ENCODE measurements around the gene BAZ1A.
"Not testable (repeated sequence)": the region's sequence is repeated elsewhere in the genome, so short reads cannot be mapped to it uniquely, and the experiment has no call there.

The BAZ1A gene

DNA sequence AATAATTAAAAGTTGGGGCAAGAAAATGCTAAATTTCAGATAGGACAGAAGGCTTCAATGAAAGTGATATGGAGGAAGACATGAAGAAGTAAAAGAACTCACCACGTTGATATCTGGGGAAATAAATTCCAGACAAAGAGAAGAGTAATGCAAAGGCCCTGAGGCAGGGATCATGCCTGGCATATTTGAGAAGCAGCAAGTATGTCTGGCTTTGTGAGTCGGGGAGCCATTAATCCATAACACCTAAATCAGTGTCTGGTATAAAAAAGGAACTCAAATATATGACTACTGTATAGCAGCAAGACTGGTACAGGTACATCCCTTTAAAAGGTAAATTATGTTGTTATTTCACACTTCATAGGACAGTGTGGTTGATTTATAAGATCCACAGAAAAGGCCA is 16.4 kb downstream of the BAZ1A start:
- DNase-seq (ENCODE audit: low read depth in 2 of 2, low spot score in 1 of 2): no peak

DNA sequence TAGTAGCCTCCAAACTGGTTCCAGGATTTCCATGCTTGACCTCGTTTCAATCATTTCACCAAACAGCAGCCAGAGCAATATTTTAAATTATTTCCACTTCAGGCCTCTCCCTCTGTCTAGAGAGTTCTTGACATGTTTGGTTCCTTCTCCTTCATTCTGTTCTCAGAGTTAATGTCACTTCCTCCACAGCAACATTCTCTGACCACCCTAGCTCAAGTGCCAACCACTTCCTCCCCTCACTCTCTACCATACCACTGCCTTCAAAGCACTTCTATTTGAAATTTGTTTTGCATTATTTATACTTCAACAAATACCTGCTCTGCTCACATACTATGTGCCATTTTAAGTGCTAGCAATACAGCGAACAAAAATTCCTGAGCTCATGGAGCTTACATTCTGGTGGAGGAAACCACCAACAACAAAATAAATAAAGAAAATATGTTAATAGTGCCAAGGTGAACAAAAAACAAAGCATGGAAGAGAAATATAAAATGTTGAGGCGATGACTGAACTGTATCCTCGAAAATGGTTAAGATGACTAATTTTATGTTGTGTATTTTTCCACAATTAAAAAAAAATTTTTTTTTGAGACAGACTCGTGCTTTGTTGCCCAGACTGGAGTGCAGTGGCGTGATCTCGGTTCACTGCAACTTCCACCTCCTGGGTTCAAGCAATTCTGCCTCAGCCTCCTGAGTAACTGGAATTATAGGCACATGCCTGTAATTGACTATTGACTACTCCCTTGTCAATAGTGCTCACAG is 17.3 kb downstream of the BAZ1A start:
- DNase-seq (ENCODE audit: low read depth in 2 of 2, low spot score in 1 of 2): no peak

DNA sequence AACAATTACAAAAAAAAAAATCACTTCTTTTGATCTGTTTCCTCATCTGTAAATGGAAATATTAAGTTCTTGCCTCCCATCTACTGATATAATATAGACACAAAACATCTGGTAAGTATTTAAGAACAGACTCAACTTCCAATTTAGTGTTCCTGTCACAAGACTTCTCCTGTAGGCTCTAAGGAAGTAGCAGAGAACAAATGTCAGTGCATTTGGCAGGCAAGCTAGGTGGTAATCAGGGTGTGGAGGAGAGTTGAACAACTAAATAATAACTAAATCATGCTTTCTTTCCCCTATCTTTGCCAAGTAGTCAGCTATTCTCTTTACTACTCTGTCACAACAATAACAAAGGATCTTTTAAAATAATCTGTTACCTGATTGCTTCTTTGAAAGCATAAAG is 22.1 kb downstream of the BAZ1A start:
- no peak for DNase-seq (ENCODE audit: low read depth in 2 of 2, low spot score in 1 of 2)

DNA sequence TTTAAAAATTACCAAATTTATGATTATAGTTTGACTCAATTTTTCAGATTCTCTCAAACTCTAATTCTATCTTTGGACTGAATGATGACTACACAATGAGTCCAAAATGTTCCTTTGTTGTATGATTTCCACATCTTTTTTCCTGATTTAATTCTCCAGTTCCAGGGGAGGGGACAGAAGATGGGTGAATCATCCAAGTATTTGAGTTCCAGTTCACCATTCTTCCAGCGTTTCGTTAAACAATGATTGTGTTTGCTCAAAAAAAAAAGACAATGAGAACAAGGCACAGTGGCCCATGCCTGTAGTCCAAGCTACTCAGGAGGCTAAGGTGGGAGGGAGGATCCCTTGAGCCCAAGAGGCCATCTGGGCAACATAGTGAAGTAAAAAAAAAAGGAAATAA is 23.8 kb downstream of the BAZ1A start:
- no peak for DNase-seq (ENCODE audit: low read depth in 2 of 2, low spot score in 1 of 2)

DNA sequence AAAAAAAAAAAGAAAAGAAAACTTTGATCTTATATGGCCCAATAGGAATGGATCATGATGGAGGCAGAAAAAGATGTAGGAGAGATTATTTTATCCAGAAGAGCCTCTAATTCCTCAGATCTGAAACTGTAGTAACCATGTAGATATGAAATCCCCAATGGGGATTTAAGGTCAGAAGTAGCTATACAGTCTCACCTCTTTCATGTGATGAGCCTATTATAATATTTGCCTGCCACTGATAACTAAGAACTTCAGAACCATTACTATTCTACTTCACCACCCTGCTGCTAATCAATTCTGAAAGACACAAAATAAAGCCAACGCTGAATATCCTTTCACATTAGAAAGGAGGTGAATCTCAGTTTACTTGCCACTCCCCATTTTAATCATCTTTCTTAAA is 29.3 kb downstream of the BAZ1A start:
- no peak for DNase-seq (ENCODE audit: low read depth in 2 of 2, low spot score in 1 of 2)

DNA sequence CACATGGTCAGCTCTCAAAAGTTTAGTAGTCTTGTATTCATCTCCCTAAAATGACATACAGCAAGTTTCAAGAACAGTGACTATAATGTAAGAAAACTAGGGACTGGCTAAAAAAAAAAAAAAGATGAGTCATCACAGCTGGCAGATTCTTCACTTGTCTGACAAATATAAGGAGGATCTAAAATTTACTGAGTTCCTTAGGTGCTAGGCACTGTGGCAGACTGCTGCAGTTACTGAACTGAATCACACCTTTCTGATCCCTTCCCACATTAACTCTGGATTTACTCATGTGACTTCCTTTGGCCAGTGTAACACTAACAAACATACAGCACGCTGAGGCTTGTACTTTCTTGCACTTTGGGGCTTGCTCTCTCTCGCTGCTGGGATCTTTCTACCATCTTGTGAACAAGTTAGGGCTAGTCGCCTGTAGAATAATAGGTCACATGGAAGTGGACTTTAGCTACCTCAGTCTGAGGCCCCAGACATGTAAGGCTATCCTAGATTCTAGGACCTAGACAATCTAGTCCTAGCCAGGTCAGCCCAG is 32.1 kb downstream of the BAZ1A start:
- no peak for DNase-seq (ENCODE audit: low read depth in 2 of 2, low spot score in 1 of 2)

DNA sequence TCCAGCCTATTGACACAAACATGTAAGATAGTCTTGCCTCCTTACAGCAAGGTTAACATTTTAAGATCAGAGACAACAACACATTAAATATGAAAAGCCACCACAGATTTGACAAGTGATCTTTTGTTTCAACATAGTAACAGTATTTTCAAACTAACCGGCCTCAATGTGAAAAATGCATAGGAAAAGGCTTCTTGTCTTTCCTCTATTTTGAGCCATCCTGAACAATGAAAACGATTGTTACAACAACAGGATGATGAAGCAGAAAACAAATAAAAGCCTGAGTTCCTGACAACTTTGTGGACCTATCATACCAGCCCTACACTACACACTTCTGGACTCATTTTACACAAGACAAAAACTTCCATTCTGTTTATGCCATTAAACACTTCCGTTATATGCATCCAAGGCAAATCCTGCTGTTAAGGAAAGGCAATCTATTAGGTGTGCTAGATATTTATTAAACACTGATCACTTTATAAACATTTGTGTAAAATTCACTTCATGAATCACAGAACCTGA is 37.3 kb downstream of the BAZ1A start:
- DNase-seq (ENCODE audit: low read depth in 2 of 2, low spot score in 1 of 2): no peak

DNA sequence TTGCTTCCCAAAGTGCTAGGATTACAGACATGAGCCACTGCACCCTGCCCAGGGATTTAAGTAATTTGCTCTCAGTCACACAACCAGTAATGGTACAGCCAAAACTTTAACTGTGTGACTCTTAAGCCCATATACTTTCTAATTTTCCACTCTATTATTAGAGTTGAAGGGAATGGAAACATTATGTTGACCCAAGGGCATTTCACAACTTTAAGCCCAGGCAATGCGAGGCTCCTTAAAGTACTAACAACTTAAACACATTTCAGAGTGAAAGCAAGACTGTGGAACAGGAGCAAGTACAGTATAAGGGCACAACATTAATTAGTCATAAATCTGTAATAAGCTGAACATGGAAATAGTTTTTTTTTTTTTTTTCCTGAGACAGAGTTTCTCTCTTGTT is 39.8 kb downstream of the BAZ1A start:
- no peak for DNase-seq (ENCODE audit: low read depth in 2 of 2, low spot score in 1 of 2)

DNA sequence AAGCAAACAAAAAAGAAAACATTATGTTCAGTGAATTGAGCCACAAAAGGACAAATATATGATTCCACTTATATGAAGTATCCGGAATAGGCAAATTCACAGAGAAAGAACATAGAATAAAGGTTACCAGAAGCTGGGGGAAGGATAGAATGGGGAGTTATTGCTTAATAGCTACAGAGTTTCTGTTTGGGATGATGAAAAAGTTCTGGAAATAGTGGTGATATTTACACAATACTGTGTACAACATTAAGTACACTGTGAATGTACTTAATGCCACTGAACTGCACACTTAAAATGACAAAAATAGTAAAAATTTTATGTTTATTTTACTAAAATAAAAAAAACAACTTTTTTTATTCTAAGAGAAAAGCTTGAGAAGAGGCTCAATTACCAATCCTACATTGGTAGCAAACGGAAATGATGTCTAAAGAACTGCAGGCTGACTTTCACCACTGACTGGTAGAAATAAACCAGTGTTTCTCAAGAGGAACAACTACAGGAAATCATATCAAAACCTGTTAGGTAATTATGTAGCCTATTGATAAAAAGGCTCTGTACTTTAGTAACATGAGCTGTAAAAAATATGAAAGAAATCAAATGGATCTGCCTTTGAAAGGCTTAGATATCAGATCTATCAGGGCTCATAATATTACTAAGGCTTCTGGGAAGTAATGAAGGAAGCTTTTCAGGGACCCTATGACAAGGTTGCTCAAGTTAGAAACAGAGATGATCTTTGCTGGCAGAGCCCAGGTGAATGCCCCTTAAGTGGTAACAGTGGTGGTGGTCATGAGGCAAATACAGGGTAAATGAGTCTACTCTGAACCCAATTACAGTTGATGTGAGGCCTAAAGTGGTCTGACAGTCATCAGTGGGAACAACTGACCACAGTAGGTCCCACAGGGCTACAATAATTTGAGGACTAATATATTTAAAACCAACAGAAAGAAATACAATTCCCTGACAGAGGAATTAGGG is 41.3 kb downstream of the BAZ1A start:
- no peak for DNase-seq (ENCODE audit: low read depth in 2 of 2, low spot score in 1 of 2)

DNA sequence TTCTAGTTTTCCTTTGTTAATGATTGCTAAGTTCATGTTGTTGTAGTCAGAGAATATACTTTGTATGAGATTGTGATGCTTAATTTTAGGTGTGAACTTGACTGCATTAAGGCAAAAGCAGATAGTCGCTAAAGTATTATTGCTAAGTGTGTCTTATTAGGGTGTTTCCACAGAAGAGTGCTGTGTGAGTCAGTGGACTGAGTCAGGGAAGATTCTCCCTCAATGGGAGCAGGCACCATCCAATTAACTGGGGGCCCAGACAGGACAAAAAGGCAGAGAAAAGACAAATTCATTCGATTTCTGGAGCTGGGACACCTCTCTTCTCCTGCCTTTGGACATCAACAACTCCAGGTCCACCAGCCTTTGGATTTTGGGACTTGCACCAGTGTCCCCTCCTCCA is 48.5 kb downstream of the BAZ1A start:
- DNase-seq (ENCODE audit: low read depth in 2 of 2, low spot score in 1 of 2): no peak

DNA sequence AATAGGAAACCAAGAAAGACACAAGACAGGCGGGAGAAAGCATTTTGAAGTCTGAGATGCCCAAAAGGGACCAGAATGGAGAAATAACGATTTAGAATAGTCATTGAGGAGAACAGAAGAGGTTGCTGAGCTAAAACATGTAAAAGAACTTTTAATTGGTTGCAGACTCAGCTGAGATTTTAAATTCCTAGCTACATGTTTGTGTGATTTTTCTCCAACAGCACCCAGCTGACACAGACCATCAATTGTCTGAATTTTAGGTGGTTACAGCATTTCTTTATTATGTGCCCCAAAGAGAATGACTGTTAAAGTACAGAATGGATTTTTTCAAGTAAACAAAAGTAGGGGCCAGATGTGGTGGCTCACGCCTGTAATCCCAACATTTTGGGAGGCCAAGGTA is 50.3 kb downstream of the BAZ1A start:
- DNase-seq (ENCODE audit: low read depth in 2 of 2, low spot score in 1 of 2): no peak

DNA sequence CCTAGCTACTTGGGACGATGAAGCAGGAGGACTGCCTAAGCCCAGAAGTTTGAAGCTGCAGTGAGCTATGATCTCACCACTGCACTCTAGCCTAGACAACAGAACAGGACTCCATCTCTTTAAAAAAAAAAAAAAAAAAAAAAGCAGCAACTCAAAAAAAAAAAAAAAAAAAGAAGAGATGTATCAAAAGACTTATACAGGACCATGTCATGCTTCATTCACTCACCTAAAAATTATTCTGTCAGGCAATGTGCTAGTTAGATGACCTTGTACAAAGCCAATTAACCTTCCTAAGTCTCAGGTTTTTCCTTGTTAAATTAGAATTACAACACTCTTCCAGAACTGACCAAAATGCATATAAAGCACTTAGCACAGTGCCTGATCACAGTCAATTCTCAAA is 50.9 kb downstream of the BAZ1A start:
- no peak for DNase-seq (ENCODE audit: low read depth in 2 of 2, low spot score in 1 of 2)

DNA sequence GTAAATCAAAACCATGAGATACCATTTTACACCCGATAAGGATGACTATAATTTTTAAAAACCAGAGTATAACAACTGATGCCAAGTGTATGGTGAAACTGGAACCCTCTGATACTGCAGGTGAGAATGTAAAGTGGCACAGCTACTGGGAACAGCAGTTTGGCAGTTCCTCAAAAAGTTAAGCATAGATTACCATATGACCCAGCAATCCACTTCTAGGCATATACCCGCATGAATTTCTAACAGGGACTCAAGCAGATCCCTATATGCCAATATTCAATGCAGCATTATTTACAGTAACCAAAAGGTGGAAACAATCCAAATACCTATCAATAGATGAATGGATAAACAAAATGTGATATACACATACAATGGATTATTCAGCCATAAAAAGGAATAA is 57.4 kb downstream of the BAZ1A start:
- no peak for DNase-seq (ENCODE audit: low read depth in 2 of 2, low spot score in 1 of 2)

DNA sequence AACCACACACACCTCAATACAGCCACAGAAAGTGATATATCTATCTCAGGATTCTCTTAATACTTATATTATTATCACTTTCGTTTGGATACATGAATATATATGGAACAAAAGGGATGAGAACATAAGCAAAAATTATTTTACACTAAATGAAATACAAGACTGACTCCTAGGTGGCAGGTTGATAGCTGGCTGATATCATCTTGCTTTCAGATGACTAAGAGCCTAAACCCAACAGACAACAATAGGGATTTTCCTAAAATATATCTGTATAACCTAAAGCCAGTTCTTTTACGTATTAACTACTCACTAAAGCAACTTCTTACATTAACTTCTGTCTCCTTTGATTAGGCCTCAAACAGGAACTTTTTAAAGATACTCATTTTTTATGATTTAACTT is 65.1 kb downstream of the BAZ1A start:
- no peak for DNase-seq (ENCODE audit: low read depth in 2 of 2, low spot score in 1 of 2)

DNA sequence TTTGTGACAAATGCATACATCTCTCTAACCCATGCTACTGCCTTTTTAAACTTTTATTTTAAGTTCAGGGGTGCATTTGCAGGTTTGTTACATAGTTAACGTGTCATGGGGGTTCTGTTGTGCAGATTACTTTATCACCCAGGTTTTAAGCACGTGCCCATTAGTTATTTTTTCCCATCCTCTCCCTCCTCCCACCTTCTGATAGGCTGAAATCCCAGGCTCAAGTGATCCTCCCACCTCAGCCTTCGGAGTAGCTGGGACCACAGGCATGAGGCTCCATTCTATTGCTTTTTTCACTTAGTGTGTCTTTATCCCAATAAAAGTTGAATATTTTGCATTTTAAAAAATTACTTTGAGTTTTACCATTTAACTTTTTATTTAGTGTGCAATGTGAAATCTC is 68.9 kb downstream of the BAZ1A start:
- DNase-seq (ENCODE audit: low read depth in 2 of 2, low spot score in 1 of 2): no peak

DNA sequence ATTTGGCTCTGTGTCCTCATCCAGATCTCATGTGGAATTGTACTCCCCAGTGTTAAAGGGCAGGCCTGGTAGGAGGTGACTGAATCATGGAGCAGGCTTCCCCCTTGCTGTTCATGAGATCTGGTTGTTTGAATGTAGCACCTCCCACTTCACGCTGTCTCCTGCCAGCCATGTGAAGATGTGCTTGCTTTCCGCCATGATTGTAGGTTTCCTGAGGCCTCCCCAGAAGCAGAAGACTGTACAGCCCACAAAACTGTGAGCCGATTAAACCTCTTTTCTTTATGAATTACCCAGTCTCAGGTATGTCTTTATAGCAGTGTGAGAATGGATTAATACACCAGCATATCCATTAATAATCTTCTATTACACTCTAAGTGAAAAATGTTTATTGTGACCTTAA is 70.2 kb downstream of the BAZ1A start:
- no peak for DNase-seq (ENCODE audit: low read depth in 2 of 2, low spot score in 1 of 2)

DNA sequence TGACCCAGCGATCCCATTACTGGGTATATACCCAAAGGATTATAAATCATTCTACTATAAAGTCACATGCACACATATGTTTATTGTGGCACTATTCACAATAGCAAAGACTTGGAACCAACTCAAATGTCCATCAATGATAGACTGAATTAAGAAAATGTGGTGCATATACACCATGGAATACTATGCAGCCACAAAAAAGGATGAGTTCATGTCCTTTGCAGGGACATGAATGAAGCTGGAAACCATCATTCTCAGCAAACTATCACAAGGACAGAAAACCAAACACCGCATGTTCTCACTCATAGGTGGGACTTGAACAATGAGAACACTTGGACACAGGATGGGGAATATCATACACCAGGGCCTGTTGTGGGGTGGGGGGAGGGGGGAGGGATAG is 76.3 kb downstream of the BAZ1A start:
- DNase-seq (ENCODE audit: low read depth in 2 of 2, low spot score in 1 of 2): not testable (repeated sequence)

DNA sequence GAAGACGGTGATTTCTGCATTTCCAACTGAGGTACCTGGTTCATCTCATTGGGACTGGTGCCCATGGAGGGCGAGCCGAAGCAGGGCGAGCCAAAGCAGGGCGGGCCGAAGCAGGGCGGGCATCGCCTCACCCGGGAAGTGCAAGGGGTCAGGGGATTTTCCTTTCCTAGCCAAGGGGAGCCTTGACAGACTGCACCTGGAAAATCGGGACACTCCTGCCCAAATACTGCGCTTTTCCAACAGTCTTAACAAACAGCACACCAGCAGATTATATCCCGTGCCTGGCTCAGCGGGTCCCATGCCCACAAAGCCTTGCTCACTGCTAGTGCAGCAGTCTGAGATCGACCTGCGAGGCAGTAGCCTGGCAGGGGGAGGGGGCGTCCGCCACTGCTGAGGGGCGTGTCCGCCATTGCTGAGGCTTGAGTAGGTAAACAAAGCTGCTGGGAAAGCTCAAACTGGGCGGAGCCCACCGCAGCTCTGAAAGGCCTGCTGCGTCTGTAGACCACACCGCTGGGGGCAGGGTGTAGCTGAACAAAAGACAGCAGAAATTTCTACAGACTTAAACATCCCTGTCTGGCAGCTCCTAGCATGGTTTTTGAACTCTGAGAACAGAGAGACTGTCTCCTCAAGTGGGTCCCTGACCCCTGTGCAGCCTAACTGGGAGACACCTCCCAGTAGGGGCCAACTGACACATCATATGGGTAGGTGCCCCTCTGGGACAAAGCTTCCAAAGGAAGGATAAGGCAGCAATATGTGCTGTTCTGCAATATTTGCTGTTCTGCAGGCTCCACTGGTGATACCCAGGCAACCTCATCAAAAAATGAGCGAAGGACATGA is 77.2 kb downstream of the BAZ1A start:
- DNase-seq (ENCODE audit: low read depth in 2 of 2, low spot score in 1 of 2): no peak

DNA sequence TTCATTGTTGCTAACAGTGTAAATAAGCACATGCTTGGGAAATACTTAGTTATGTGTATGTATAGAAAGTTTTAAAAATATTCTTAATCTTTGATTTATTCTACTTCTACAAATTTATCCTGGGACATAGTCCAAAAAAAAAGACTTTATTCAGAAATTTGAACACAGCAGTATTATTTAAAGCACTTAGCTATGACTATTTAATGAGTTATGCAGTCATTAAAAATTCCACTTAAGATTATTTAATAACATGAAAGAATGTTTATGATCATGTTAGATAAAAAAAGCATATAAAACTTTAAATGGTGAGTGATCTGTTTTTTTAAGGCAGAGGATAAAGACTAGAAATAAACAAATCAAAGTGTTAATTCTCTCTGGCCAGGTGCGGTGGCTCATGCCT is 78.3 kb downstream of the BAZ1A start:
- no peak for DNase-seq (ENCODE audit: low read depth in 2 of 2, low spot score in 1 of 2)

DNA sequence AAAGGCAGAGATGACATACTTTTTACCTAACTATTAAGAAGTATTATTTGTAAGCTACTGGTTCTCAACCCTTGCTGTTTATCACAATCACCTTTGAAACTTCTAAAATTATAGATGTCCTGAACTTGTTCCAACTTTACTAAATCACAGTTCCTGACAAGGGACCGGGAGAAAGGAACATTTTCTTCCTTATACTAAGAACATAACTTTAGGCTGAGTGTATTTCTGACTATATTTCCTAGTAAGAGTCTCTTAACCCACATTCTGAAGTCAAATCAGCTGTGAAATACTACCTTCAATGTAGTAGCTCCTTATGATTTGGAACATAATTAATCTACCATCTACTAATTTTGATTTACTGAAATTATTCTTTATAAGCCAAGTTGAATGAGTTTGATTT is 80.2 kb downstream of the BAZ1A start:
- DNase-seq (ENCODE audit: low read depth in 2 of 2, low spot score in 1 of 2): no peak

DNA sequence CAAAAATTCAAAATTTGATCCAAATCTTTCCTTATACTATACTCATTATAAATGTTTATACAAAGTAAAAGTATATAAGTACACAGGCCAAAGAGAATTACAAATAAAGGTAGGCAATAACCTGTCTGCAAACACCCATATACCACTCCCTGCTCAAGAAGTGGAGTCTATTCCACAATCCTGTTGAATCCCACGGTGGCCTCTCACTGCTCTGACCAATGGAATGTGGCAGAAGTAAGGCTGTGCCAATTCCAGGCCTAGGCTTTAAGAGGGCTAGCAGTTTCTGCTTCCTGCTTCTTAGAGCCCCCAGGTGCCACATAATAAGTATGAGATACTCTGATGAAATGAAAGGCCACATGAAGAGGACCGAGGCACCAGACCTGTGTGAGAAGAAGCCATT is 80.9 kb downstream of the BAZ1A start:
- no peak for DNase-seq (ENCODE audit: low read depth in 2 of 2, low spot score in 1 of 2)
